Esophagus squamous epithelium (tissue), 5 donors: ENCODE measurements around the gene COX5A. TPM values are rescaled to one million over a fixed set of nuclear protein-coding genes. Genes with fewer than 3 reads are reported as not detected.

Experiments
- DNase-seq: peaks from one replicate; lab custom pipeline; 2025; lab: John Stamatoyannopoulos, UW
- H3K27ac ChIP-seq, 4 donors: fragments of 200-600 bp; sonication (generic); one replicate each; pipeline ENCODE4 v1.5.1; 2016 to 2019; ENCODE audit warnings: mild to moderate bottlenecking in 1 of 4
- H3K27me3 ChIP-seq, 4 donors: fragments of 200-600 bp; sonication (generic); 1 replicate in 3 of 4; 2 replicates in 1 of 4; pipeline versions ENCODE4 v1.5.1 to v1.6.0; 2017 to 2021; ENCODE audit warnings: antibody characterized with exemption in 1 of 4
- H3K36me3 ChIP-seq, 3 donors: fragments of 200-600 bp; sonication (generic); one replicate each; pipeline ENCODE4 v1.5.1; 2016 to 2019
- H3K4me1 ChIP-seq, 3 donors: fragments of 200-600 bp; sonication (generic); one replicate each; pipeline ENCODE4 v1.5.1; 2017 to 2019
- H3K4me3 ChIP-seq, 4 donors: fragments of 200-600 bp; sonication (generic); 1 replicate in 3 of 4; 2 replicates in 1 of 4; pipeline ENCODE4 v1.5.1; 2016 to 2019; ENCODE audit warnings: mild to moderate bottlenecking in 2 of 4, moderate library complexity in 1 of 4
- H3K9me3 ChIP-seq, 3 donors: fragments of 200-600 bp; sonication (generic); one replicate each; pipeline ENCODE4 v1.5.1; 2016 to 2019
- CTCF ChIP-seq, 6 experiments: fragments of 450-650 bp in 4 of 6; fragments of 200-600 bp in 2 of 6; sonication (generic) in 2 of 6; IDR thresholded peaks; one replicate each; pipeline ENCODE4 v1.5.1; 2016 to 2019; ENCODE audit warnings: antibody characterized with exemption in 6 of 6, mild to moderate bottlenecking in 4 of 6, moderate library complexity in 4 of 6
- POLR2A ChIP-seq, 4 donors: fragments of 450-650 bp; IDR thresholded peaks; one replicate each; pipeline ENCODE4 v1.6.1; 2017; ENCODE audit warnings: antibody characterized with exemption in 4 of 4, mild to moderate bottlenecking in 4 of 4, moderate library complexity in 3 of 4
- WGBS, 2 donors: methylation state at CpG; one replicate each; pipeline ENCODE4 v1.1.5; 2018; 5-methylcytosine and 5-hydroxymethylcytosine counted together
- intact Hi-C: fragments of 100-400 bp; cut with DNase I; formaldehyde crosslinking; loops from one replicate; pipeline ENCODE4 v1.15.0; 2022
- total RNA-seq, 4 donors: library from RNA; depleted of rRNA; stranded (reverse); fragments of >200 nt; gene quantifications; one replicate each; pipeline ENCODE4 v1.1.0, GENCODE V29; 2016
- donor health status: DM: yes; HTN: yes; CAD: no.

COX5A gene
- total RNA-seq, 4 donors from 2014 or later: 110 to 197 (median 172) TPM

- TF ChIP-seq POLR2A (IDR thresholded peaks at IDR 0.05) (peak in 2 of 4 donors; percentile 73 to 80), CTCF (IDR thresholded peaks at IDR 0.05) (no peak)
- intact Hi-C loops: no loop called here
- DNase-seq: no peak
- 0% methylated on average over 1 of the region's 83 CpGs; no CpG with 5 or more reads in 1 of the 2 donors for WGBS, 2 donors
- H3K36me3 ChIP-seq: no peaks in the 10 kb centered on the region
- no peaks in the 10 kb centered on the region for H3K9me3 ChIP-seq
- peak within 1 kb of the TSS; percentile 79 to 90 (median 88) for H3K27ac ChIP-seq
- H3K4me1 ChIP-seq: peaks cover 45 to 78% (median 47%) of the 10 kb centered on the region in 3 donors
- H3K4me3 ChIP-seq: peak within 1 kb of the TSS; percentile 61 to 88 (median 66)
- H3K27me3 ChIP-seq: peaks cover 0 to 37% (median 0%) of the 10 kb centered on the region in 4 donors
Measured at GRCh38 chr15:74956648-74957475, 19.0 kb upstream of the COX5A start, which contains the start of gene RPP25. Gene RPP25 (minus strand): TSS chr15:74956772. CDS start chr15:74956583, 189 bp downstream.

GRCh38 chr15:74955796-74956647 lies 18.1 kb upstream of the COX5A start:
- 33 to 62% methylated on average over 5 to 11 of the region's 88 CpGs for WGBS, 2 donors

GRCh38 chr15:74955017-74955416 lies 17.1 kb upstream of the COX5A start:
- Histone ChIP-seq H3K36me3 (no peaks in the 10 kb centered on the region), H3K27ac (peak overlapping the region in 2 of 4 donors; percentile 6 to 86), H3K27me3 (peaks cover 0 to 31% (median 0%) of the 10 kb centered on the region in 4 donors), H3K4me1 (peaks cover 47 to 91% (median 48%) of the 10 kb centered on the region in 3 donors), H3K9me3 (no peaks in the 10 kb centered on the region), H3K4me3 (peak overlapping the region in 3 of 4 donors; percentile 61 to 88 (median 67))
- WGBS, 2 donors: 94 to 96% methylated on average over 3 to 4 of the region's 8 CpGs
- no peak for TF ChIP-seq POLR2A (IDR thresholded peaks at IDR 0.05)
- no peak for TF ChIP-seq CTCF (IDR thresholded peaks at IDR 0.05)
- no peak for DNase-seq
- intact Hi-C loops: no loop called here

More at GRCh38 chr15:74955796-74956647, 18.1 kb upstream of the COX5A start:
- Histone ChIP-seq H3K27ac (peak overlapping the region; percentile 79 to 90 (median 88)), H3K4me3 (peak overlapping the region; percentile 61 to 88 (median 66)), H3K27me3 (peaks cover 0 to 37% (median 0%) of the 10 kb centered on the region in 4 donors), H3K36me3 (no peaks in the 10 kb centered on the region), H3K4me1 (peaks cover 47 to 84% (median 48%) of the 10 kb centered on the region in 3 donors), H3K9me3 (no peaks in the 10 kb centered on the region)
- TF ChIP-seq CTCF (IDR thresholded peaks at IDR 0.05) (peak; percentile 41 to 75 (median 49)), POLR2A (IDR thresholded peaks at IDR 0.05) (no peak)
- intact Hi-C loops: no loop called here
- DNase-seq: no peak

GRCh38 chr15:74954515-74954914 lies 16.6 kb upstream of the COX5A start:
- intact Hi-C loops: loop anchor here (5.0 kb wide), 1 partner anchor 182 kb away; no protein-coding TSS in a partner anchor
- H3K27ac ChIP-seq: peak overlapping the region in 2 of 4 donors; percentile 6 to 23
- no peak for TF ChIP-seq POLR2A (IDR thresholded peaks at IDR 0.05)
- no peak for TF ChIP-seq CTCF (IDR thresholded peaks at IDR 0.05)
- H3K4me1 ChIP-seq: peaks cover 47 to 87% (median 48%) of the 10 kb centered on the region in 3 donors
- no peaks in the 10 kb centered on the region for H3K9me3 ChIP-seq
- H3K4me3 ChIP-seq: peak overlapping the region in 2 of 4 donors; percentile 67 to 88
- H3K27me3 ChIP-seq: peaks cover 0 to 26% (median 0%) of the 10 kb centered on the region in 4 donors
- no peak for DNase-seq
- H3K36me3 ChIP-seq: no peaks in the 10 kb centered on the region
